Ramos (cell line): ENCODE results near the gene RARB.

Experiments
- in situ Hi-C: fragments of 300-500 bp; cut with MboI; formaldehyde crosslinking; loops from one replicate; pipeline ENCODE4 v1.14.3; 2022; ENCODE audit warnings: low sequenced_read_pairs; ENCODE audit not compliant: unreplicated experiment

Gene RARB

DNA sequence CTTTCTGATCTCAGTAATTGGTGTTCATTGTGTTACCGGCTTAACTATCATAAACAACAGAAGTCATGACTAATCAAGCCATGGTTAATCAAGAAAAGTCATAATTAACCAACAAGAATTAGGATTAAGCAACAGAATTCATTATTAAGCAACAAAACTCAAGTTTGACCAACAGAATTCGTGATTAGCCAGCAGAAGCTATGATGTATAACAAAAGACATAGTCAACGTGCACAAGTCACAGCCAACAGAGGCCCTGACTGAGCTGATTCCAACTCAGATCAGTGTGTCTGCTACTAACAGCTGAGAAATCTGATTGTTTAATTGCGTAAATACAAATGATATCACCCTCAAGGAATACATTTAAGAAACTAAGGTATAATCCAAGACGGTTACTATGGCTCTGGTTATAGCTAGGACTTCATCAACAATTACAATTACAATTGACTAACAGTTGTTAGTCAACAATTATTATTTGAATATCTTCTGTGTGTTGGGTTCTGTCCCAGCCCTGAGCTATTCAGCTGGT, 67.7 kb downstream of the RARB start:
- in situ Hi-C loops = no loop called here

- in situ Hi-C loops = no loop called here
Observed at GRCh38 chr3:25497096-25497495, 69.0 kb downstream of the RARB start.

DNA sequence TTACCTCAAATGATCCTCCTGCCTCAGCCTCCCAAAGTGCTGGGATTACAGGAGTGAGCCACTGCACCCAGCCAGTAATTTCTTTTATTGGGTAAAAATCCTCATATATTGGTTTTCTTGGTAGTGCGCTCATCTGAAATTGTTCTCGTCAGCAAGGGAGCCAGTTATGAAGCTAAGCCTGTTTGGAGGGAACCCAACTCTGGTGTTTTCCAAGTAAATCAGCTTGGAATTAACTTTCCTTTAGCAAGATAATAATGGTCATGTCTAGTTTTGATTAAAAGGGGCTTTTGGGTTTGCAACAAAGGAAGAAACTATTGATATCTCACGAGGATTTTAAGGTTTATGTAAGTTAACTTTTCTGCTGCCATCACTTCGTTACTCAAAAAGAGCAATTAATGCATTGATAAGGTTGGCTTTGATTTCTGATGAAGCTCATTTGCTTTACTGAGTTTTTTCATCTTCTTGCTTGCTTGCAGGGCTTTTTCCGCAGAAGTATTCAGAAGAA, 72.7 kb downstream of the RARB start:
- in situ Hi-C loops = no loop called here

DNA sequence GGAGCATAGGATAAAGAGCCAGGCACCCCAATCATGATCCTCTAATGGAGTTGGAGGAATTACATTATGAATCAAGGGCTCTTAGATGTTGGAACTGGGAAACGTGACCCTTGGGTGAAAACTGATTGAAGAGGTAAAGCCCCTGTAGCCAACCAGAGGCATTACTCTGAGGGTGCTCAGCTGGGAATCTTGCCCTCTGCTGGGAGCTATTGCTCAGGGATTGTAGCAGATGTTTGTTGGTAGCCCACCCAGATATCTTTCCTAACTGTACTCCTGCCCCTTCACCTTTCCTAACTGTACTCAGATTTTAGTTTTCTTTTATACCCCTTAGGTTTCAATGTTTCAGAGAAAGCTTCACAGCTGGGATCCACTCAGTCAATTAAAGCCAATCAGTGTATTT, 74.2 kb downstream of the RARB start:
- in situ Hi-C loops = no loop called here

DNA sequence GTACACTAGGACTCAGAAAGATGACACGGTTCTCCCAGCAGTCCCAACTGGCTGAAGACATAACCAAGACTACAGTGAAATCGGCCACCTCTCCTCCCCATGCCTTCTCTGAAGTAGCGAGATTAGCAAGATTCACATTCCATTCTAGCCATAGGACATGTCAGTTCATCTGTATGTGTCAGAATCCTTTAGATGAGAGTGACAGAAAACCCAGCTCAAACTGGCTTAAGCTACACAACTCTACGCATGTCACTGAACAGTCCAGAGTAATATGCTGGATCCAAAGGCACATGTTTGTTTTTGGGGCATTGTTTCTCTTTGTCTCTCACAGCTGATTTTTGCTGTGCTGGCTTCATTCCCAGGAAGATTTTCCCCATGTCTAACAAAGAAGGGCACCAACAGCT, 75.8 kb downstream of the RARB start:
- in situ Hi-C loops = no loop called here

- in situ Hi-C loops = no loop called here
Observed at GRCh38 chr3:25505581-25505980, 77.5 kb downstream of the RARB start.

GRCh38 chr3:25507811-25508210, 79.7 kb downstream of the RARB start:
- in situ Hi-C loops = no loop called here

- in situ Hi-C loops = no loop called here
Observed at GRCh38 chr3:25508433-25508832, 80.4 kb downstream of the RARB start.

GRCh38 chr3:25508901-25509300, 80.8 kb downstream of the RARB start:
- in situ Hi-C loops = no loop called here

GRCh38 chr3:25510797-25511196, 82.7 kb downstream of the RARB start:
- in situ Hi-C loops = no loop called here

DNA sequence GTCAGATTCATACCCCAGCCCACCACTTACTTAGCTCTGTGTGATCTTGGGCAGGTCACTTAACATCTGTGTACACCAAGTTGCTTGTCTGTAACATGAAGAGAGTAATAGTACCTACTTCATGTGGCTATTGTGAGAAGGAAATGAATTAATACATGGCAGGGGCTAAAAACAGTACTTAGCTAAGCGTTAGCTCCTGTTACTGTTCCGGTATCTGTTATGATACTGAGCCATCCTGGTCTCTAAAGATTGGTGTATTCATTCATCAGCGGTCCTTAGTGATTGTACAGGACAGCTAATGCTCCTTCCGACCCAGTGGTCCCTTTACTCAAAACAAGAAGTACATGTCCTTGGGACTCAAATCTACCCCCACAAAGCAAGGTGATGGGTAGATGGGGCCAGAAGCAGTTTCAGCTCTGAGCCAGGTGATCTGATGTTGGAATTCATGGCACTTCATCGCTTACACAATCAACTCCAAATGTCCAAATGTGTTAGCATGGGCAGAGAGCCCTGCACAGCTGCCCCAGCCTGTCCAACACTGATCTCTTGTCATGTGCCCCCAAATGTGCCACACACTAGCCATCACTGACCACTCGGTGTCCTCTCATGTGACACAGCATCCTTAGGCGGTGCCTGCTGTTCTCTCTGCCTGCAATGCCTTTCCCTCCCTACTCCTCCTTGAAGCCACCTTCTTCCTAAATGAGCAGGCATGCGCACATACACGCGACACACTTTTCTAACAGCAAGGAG, 84.1 kb downstream of the RARB start:
- in situ Hi-C loops = no loop called here

GRCh38 chr3:25513642-25514266, 85.7 kb downstream of the RARB start:
- in situ Hi-C loops = no loop called here

DNA sequence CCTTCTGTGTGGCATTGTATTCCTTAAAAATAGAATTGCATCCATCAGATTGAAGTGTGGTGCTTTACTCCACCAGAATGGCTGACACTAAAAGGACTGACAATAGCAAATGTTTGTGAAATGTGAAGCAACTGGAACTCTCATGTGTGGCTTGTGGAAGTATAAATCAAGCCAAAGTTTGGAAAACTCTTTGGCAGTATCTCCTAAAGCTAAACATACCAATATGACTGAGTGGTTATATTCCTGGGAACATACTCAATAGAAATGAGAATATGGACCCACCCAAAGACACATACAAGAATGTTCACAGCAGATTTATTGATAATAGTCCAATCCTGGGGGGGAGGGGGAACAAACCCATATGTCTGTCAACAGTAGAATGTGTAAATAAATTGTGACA, 87.1 kb downstream of the RARB start:
- in situ Hi-C loops = no loop called here

GRCh38 chr3:25520926-25521559, 93.0 kb downstream of the RARB start:
- in situ Hi-C loops = no loop called here

- in situ Hi-C loops = no loop called here
Observed at GRCh38 chr3:25527336-25527735, 99.3 kb downstream of the RARB start.

DNA sequence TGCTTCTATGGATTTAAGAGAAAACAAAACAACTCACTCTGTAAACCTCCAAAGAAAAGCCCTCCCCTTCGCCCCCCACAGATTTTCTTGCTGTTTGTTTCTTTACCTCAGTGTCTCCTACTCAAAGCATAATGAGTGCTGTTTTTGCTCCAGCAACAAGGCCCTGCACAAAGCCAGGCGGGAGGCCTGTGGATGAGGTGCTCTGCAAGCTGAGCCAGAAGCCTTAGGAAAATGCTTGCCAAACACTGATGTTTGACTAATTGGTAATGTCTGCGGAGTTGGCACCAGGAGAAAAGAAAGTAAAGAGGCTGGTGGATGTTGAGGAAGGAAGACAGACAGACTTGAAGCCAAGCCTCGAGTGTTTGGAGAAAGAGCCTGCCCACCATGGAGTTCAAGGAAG, 99.7 kb downstream of the RARB start:
- in situ Hi-C loops = no loop called here

DNA sequence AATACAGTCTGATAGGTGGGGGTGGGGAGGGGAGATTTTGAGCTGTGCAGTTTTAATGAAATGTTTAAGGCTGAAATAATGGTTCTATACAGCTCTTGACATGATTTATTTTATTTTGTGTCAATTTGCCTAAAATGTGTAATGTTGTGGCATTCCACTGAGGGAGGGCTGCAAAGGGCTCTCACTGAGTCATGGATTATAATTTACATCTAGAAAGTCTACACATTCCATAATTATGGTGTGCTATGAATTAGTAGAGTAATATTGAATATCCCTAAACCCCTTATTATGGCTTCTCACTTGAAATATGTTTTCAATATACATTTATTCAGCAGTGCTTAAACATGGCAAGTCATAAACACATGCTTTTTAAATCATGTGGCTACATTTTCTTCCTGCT, 103.9 kb downstream of the RARB start:
- in situ Hi-C loops = no loop called here

GRCh38 chr3:25532431-25533162, 104.5 kb downstream of the RARB start:
- in situ Hi-C loops = no loop called here

DNA sequence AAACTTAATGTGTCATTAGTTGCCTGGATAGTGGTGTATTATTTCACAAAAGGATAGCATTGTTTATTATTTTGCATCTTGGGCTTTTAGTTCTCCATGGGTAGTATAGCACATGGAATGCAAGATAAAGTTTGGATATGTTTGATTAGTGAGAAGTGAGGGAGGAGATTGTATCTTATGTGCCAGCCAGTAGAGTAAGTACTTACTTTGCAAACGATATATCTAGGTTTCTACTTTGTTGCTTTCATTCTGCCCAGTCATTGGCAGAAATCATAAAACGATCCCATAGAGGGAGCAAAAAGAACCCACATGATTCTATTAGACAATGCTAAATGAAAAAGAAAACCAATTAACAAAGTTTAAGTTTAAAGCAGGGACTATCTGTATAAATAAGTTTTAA, 105.3 kb downstream of the RARB start:
- in situ Hi-C loops = no loop called here

- in situ Hi-C loops = no loop called here
Observed at GRCh38 chr3:25534007-25534406, 105.9 kb downstream of the RARB start.
